Endothelial cell of umbilical vein (primary cell): ENCODE measurements around the gene AHRR. TPM values are rescaled to one million over a fixed set of nuclear protein-coding genes. Genes with fewer than 3 reads are reported as not detected.

Source experiments
- BruUV-seq: library from RNA; stranded (reverse); fragments of 400-500 nt; replicated peaks from 2 replicates; lab custom pipeline; 2021; lab: Mats Ljungman, UMichigan
- CTCF ChIA-PET: fragments of 300-600, 350-600 bp; sonication (Branson Sonifier 250); formaldehyde crosslinking; loops from one replicate; lab custom pipeline; 2021; ENCODE audit warnings: antibody characterized with exemption, inconsistent platforms; lab: Charles Lee
- POLR2A ChIA-PET: fragments of 300-600, 350-600 bp; sonication (Branson Sonifier 250); formaldehyde crosslinking; loops from one replicate; lab custom pipeline; 2021; ENCODE audit warnings: antibody characterized with exemption, inconsistent platforms; lab: Charles Lee
- DNase-seq: peaks from one replicate; pipeline ENCODE4 v3.0.0-alpha.2; 2011; ENCODE audit warnings: low read depth, low spot score
- FAIRE-seq: peaks from 2 replicates; lab custom pipeline; 2011; peaks lifted over from hg19 to GRCh38; lab: Jason Lieb, UNC
- H2AFZ ChIP-seq: 2 replicates; pipeline ENCODE4 v1.6.0; 2012; ENCODE audit warnings: low read depth, low read length, control low read depth, inconsistent platforms
- H3K27ac ChIP-seq: 2 replicates; pipeline ENCODE4 v1.5.1; 2011; ENCODE audit warnings: low read depth, mild to moderate bottlenecking, control low read depth, low read length, moderate library complexity; ENCODE audit not compliant: insufficient read depth
- H3K27me3 ChIP-seq, 2 experiments: 2 replicates each; pipeline versions ENCODE4 v1.6.0 to v1.6.1; 2011; ENCODE audit warnings: low read length in 2 of 2, mixed read lengths in 1 of 2; ENCODE audit not compliant: control insufficient read depth in 2 of 2, insufficient read depth in 2 of 2
- H3K36me3 ChIP-seq, 2 experiments: 2 replicates in 1 of 2; 3 replicates in 1 of 2; pipeline ENCODE4 v1.5.1; 2011; ENCODE audit warnings: low read length in 2 of 2, mild to moderate bottlenecking in 1 of 2, moderate library complexity in 1 of 2; ENCODE audit not compliant: control insufficient read depth in 2 of 2, insufficient read depth in 2 of 2; ENCODE audit errors: extremely low read depth in 1 of 2
- H3K4me1 ChIP-seq: 3 replicates; pipeline ENCODE4 v1.5.1; 2011; ENCODE audit warnings: mild to moderate bottlenecking, low read length; ENCODE audit not compliant: control insufficient read depth, insufficient read depth; ENCODE audit errors: extremely low read depth
- H3K4me2 ChIP-seq: 2 replicates; pipeline ENCODE4 v1.6.1; 2011; ENCODE audit warnings: low read length, control low read depth, mixed read lengths; ENCODE audit not compliant: insufficient read depth
- H3K4me3 ChIP-seq, 3 experiments: fragments of 200-600 bp in 1 of 3; sonication (generic), shearing (Covaris generic) in 1 of 3; replicated peaks in 1 of 3; 2 replicates each; pipeline ENCODE4 v1.5.1; 2011 to 2016; ENCODE audit warnings: control low read depth in 3 of 3, low read length in 3 of 3, mild to moderate bottlenecking in 2 of 3, inconsistent platforms in 1 of 3, low read depth in 1 of 3, moderate library complexity in 1 of 3; ENCODE audit not compliant: insufficient read depth in 1 of 3
- H3K79me2 ChIP-seq: 2 replicates; pipeline ENCODE4 v1.6.0; 2012; ENCODE audit warnings: low read length, inconsistent platforms; ENCODE audit not compliant: control insufficient read depth, insufficient read depth
- H3K9ac ChIP-seq: replicated peaks from 2 replicates; pipeline ENCODE3; 2011; ENCODE audit warnings: low read length, control low read depth; ENCODE audit not compliant: insufficient read depth; ENCODE audit errors: extremely low read depth
- H3K9me1 ChIP-seq: replicated peaks from 3 replicates; pipeline ENCODE4 v1.6.0; 2011; ENCODE audit warnings: mild to moderate bottlenecking, low read length; ENCODE audit not compliant: control insufficient read depth, insufficient read depth; ENCODE audit errors: extremely low read depth
- H3K9me3 ChIP-seq: replicated peaks from 2 replicates; pipeline ENCODE4 v1.5.1; 2012; ENCODE audit warnings: low read length, inconsistent platforms; ENCODE audit not compliant: control insufficient read depth, insufficient read depth
- H4K20me1 ChIP-seq: replicated peaks from 2 replicates; pipeline ENCODE3; 2011; ENCODE audit warnings: mild to moderate bottlenecking, low read length; ENCODE audit not compliant: control insufficient read depth, insufficient read depth; ENCODE audit errors: extremely low read depth
- CTCF ChIP-seq, 2 donors: IDR thresholded peaks; 1 replicate in 1 of 2; 2 replicates in 1 of 2; pipeline ENCODE4 v1.5.1; 2011; ENCODE audit warnings: low read length in 2 of 2, mild to moderate bottlenecking in 2 of 2, moderate library complexity in 2 of 2, control low read depth in 1 of 2, inconsistent platforms in 1 of 2, low read depth in 1 of 2; ENCODE audit not compliant: insufficient read depth in 1 of 2; ENCODE audit errors: extremely low read depth in 1 of 2
- EZH2 ChIP-seq: IDR thresholded peaks from 2 replicates; pipeline ENCODE4 v1.6.1; 2012; ENCODE audit warnings: borderline replicate concordance, low read depth, mild to moderate bottlenecking, moderate library complexity, low read length, inconsistent platforms; ENCODE audit not compliant: severe bottlenecking
- FOS ChIP-seq: IDR thresholded peaks from 2 replicates; pipeline ENCODE4 v1.6.1; 2011; ENCODE audit warnings: mild to moderate bottlenecking, low read length, moderate library complexity, borderline replicate concordance; ENCODE audit not compliant: insufficient read depth
- JUN ChIP-seq: IDR thresholded peaks from 2 replicates; pipeline ENCODE4 v1.6.1; 2011; ENCODE audit warnings: borderline replicate concordance, low read depth; ENCODE audit not compliant: insufficient read length, insufficient read depth
- MAX ChIP-seq: IDR thresholded peaks from 2 replicates; pipeline ENCODE4 v1.6.1; 2011; ENCODE audit not compliant: insufficient read depth, insufficient read length
- POLR2A ChIP-seq: IDR thresholded peaks from 2 replicates; pipeline ENCODE4 v1.6.1; 2012; ENCODE audit warnings: low read depth, mild to moderate bottlenecking, control low read depth, low read length
- POLR2AphosphoS5 ChIP-seq: IDR thresholded peaks from 2 replicates; pipeline ENCODE4 v1.6.1; 2012; ENCODE audit warnings: low read depth, mild to moderate bottlenecking, control low read depth, low read length, moderate library complexity; ENCODE audit not compliant: insufficient read depth
- dilution Hi-C: fragments of 300-500 bp; cut with MboI; formaldehyde crosslinking; loops from one replicate; pipeline ENCODE4 v1.15.0; 2019; ENCODE audit warnings: low sequenced_read_pairs; ENCODE audit not compliant: extremely low pct_ligation_motif_present
- intact Hi-C: fragments of 100-400 bp; cut with micrococcal nuclease; formaldehyde crosslinking; loops from one replicate; pipeline ENCODE4 v1.10.0; 2022
- polyA plus RNA-seq, 4 experiments: library from polyadenylated mRNA; depleted of rRNA in 3 of 4; stranded (reverse) in 3 of 4; unstranded in 1 of 4; fragments of >200 nt; gene quantifications; 2 replicates each; pipeline versions ENCODE4 v1.2.1 to v1.2.3, GENCODE V29; 2011 to 2012; ENCODE audit warnings: missing spikeins in 1 of 4
- total RNA-seq: library from RNA; stranded (reverse); gene quantifications from 2 replicates; pipeline ENCODE4 v1.2.3, GENCODE V29; 2021

The AHRR gene
- total and polyA plus RNA-seq, 2 donors (not counting 3 experiments of a cell fraction or from before 2014, with no cell fraction given): 3.1 to 7.3 TPM

- dilution Hi-C loops: no loop called here
- no peaks in the 10 kb centered on the region for H4K20me1 ChIP-seq
- H3K36me3 ChIP-seq: no peaks in the 10 kb centered on the region
- H3K9me1 ChIP-seq: no peaks in the 10 kb centered on the region
- H3K4me2 ChIP-seq: no peak overlapping the region
- CTCF ChIA-PET: no interaction called here
- H3K4me1 ChIP-seq: no peaks in the 10 kb centered on the region
- no peak overlapping the region for H3K27ac ChIP-seq
- no peak overlapping the region for H3K9ac ChIP-seq
- no peaks in the 10 kb centered on the region for H3K9me3 ChIP-seq
- POLR2A ChIA-PET: no interaction called here
- H3K27me3 ChIP-seq: no peaks in the 10 kb centered on the region
- BruUV-seq: no TSS peak
- FAIRE-seq (no peak), DNase-seq (no peak)
- no peak overlapping the region for H3K4me3 ChIP-seq
- no peaks in the 10 kb centered on the region for H3K79me2 ChIP-seq
- no peak overlapping the region for H2AFZ ChIP-seq
- TF ChIP-seq CTCF (IDR thresholded peaks at IDR 0.05; ENCODE audit: extremely low read depth in 1 of 2, insufficient read depth in 1 of 2, low read depth in 1 of 2, low read length in 2 of 2) (no peak), POLR2A (no peak), EZH2 (no peak)
- intact Hi-C loops: no loop called here
These were observed 101.7 kb downstream of the AHRR start for GRCh38 chr5:423233-423565.

DNA sequence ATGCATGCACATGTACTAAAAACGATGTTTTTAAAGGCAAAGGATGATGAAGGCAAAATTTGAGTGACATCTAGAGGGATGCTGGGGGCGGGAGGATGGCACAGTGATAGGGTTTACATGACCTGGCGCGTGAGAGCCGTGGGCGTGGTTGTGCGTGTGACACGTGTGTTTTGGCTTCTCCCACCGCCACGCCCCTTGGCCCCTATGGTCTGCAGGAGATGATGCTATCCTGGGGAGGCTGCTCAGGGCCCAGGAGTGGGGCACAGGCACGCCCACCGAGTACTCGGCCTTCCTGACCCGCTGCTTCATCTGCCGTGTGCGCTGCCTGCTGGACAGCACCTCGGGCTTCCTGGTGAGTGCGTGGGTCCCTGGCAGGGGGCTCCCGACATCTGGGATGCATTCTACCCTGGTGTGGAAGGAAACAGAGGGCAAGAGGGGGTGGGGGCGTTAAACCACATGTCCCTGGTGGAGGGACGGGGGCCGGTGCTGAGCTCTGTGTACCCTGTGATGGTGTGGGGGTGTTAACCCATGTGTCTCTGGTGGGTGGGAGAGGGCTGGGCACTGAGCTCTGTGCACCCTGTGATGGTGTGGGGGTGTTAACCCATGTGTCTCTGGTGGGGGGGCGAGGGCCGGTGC, 102.2 kb downstream of the AHRR start:
- Histone ChIP-seq H3K9me3 (no peaks in the 10 kb centered on the region), H4K20me1 (no peaks in the 10 kb centered on the region), H3K27me3 (no peaks in the 10 kb centered on the region), H3K27ac (no peak overlapping the region), H3K4me3 (no peak overlapping the region), H3K4me2 (no peak overlapping the region), H2AFZ (no peak overlapping the region), H3K4me1 (no peaks in the 10 kb centered on the region), H3K36me3 (no peaks in the 10 kb centered on the region), H3K9ac (no peak overlapping the region), H3K79me2 (no peaks in the 10 kb centered on the region), H3K9me1 (no peaks in the 10 kb centered on the region)
- intact Hi-C loops (no loop called here), dilution Hi-C loops (no loop called here)
- TF ChIP-seq POLR2AphosphoS5: no peak
- no peak for TF ChIP-seq FOS
- no peak for TF ChIP-seq MAX
- no peak for TF ChIP-seq JUN
- ChIA-PET POLR2A (no interaction called here), CTCF (no interaction called here)
- FAIRE-seq (no peak), DNase-seq (no peak)
- no TSS peak for BruUV-seq
